ENCODE results near the gene CSNK1G3. TPM values are rescaled to one million over a fixed set of nuclear protein-coding genes. Genes with fewer than 3 reads are reported as not detected.

The CSNK1G3 gene
- total and polyA plus RNA-seq, 2 of the 4 experiments (the other 2 are of a cell fraction) = 16.4 to 26.2 TPM

- Histone ChIP-seq H3K4ac (ENCODE audit: low read depth, low read length) (no peak overlapping the region), H4K5ac (ENCODE audit: low read depth, low read length) (no peak overlapping the region), H3K9me3 (ENCODE audit: control insufficient read depth, insufficient read depth, low read length) (no peaks in the 10 kb centered on the region), H3K4me3 (ENCODE audit: insufficient read depth, low read depth, low read length) (no peak overlapping the region), H3K23ac (ENCODE audit: low read depth, low read length) (no peak overlapping the region), H2BK5ac (ENCODE audit: low read depth, low read length, poor library complexity, severe bottlenecking) (no peak overlapping the region), H4K20me1 (ENCODE audit: insufficient read depth, low read length) (no peaks in the 10 kb centered on the region), H2AK5ac (ENCODE audit: low read depth, low read length) (no peak overlapping the region), H2BK20ac (ENCODE audit: low read depth, low read length) (no peak overlapping the region), H3K27me3 (ENCODE audit: control insufficient read depth, insufficient read depth, low read length) (no peaks in the 10 kb centered on the region), H2BK120ac (ENCODE audit: low read depth, low read length) (no peak overlapping the region), H2BK15ac (ENCODE audit: low read depth, low read length) (no peak overlapping the region), H3K14ac (replicated peaks; ENCODE audit: low read depth, low read length) (no peak overlapping the region), H3K9me1 (ENCODE audit: insufficient read depth, low read length) (no peaks in the 10 kb centered on the region), H4K8ac (ENCODE audit: low read depth in 2 of 2, low read length in 2 of 2) (no peak overlapping the region), H3K4me2 (ENCODE audit: low read depth, low read length) (no peak overlapping the region), H3K9ac (ENCODE audit: low read depth, low read length) (no peak overlapping the region), H2AFZ (replicated peaks; ENCODE audit: low read length, poor library complexity) (no peak overlapping the region), H3K18ac (ENCODE audit: low read depth, low read length) (no peak overlapping the region), H3K27ac (ENCODE audit: insufficient read depth, low read length) (no peak overlapping the region), H3K79me1 (ENCODE audit: low read depth in 1 of 2, low read length in 2 of 2) (peaks cover 0 to 3% of the 10 kb centered on the region in 2 experiments; a peak in 1 of 4 replicates), H2AK9ac (replicated peaks; ENCODE audit: low read depth, low read length, poor library complexity) (no peak overlapping the region), H4K91ac (ENCODE audit: insufficient read depth, low read depth, low read length) (no peak overlapping the region), H3K4me1 (ENCODE audit: control insufficient read depth, insufficient read depth, low read length) (no peaks in the 10 kb centered on the region), H3K56ac (ENCODE audit: extremely low read depth, insufficient read depth, low read length) (no peak overlapping the region), H3K36me3 (ENCODE audit: control insufficient read depth, insufficient read depth, low read length) (peaks cover 2% of the 10 kb centered on the region; the same call in 1 of the 2 replicates)
- dilution Hi-C loops (cut with HindIII; ENCODE audit: low sequenced_read_pairs, unreplicated experiment) = no loop called here
- BruUV-seq (replicated peaks) = no TSS peak
- intact Hi-C loops (cut with micrococcal nuclease) = loop anchor here (5.0 kb wide), 1 partner anchor 35 kb away; no protein-coding TSS in a partner anchor
- TF ChIP-seq CHD1 (IDR thresholded peaks at IDR 0.05; ENCODE audit: low read depth, low read length) (no peak), MAZ (IDR thresholded peaks at IDR 0.05; ENCODE audit: borderline replicate concordance, low read depth, low read length) (no peak), NFE2L2 (IDR thresholded peaks at IDR 0.05; ENCODE audit: low read depth, low read length) (no peak), FOS (IDR thresholded peaks at IDR 0.05; ENCODE audit: low read depth, low read length) (no peak), RCOR1 (IDR thresholded peaks at IDR 0.05; ENCODE audit: insufficient replicate concordance, low read length) (no peak)
- TF ChIP-seq, protein P1, sequence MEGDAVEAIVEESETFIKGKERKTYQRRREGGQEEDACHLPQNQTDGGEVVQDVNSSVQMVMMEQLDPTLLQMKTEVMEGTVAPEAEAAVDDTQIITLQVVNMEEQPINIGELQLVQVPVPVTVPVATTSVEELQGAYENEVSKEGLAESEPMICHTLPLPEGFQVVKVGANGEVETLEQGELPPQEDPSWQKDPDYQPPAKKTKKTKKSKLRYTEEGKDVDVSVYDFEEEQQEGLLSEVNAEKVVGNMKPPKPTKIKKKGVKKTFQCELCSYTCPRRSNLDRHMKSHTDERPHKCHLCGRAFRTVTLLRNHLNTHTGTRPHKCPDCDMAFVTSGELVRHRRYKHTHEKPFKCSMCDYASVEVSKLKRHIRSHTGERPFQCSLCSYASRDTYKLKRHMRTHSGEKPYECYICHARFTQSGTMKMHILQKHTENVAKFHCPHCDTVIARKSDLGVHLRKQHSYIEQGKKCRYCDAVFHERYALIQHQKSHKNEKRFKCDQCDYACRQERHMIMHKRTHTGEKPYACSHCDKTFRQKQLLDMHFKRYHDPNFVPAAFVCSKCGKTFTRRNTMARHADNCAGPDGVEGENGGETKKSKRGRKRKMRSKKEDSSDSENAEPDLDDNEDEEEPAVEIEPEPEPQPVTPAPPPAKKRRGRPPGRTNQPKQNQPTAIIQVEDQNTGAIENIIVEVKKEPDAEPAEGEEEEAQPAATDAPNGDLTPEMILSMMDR (conservative IDR thresholded peaks at IDR 0.05; ENCODE audit: low read depth, low read length) = no peak
- CTCF ChIA-PET = no interaction called here
- in situ Hi-C loops (cut with MboI; ENCODE audit: low sequenced_read_pairs) = no loop called here
- POLR2A ChIA-PET (ENCODE audit: unreplicated experiment) = no interaction called here
- DNase-seq = no peak
- no peak for ATAC-seq (ENCODE audit: low read depth)
- WGBS, 2 experiments (ENCODE audit: extremely low coverage in 2 of 2, insufficient read length in 1 of 2) = no CpG with 5 or more reads among the region's 1 CpG
Observed at GRCh38 chr5:123597018-123597417, 85.0 kb downstream of the CSNK1G3 start.

Measured in IMR-90 (cell line).